ENCODE measurements around the gene CLDN5. TPM values are rescaled to one million over a fixed set of nuclear protein-coding genes. Genes with fewer than 3 reads are reported as not detected.

CLDN5 gene, protein sequence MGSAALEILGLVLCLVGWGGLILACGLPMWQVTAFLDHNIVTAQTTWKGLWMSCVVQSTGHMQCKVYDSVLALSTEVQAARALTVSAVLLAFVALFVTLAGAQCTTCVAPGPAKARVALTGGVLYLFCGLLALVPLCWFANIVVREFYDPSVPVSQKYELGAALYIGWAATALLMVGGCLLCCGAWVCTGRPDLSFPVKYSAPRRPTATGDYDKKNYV
- total RNA-seq (10 to 100 TPM; 36.5 to 67.7 (median 58.8) TPM), polyA plus RNA-seq (10 to 100 TPM; 13.1 to 40.2 (median 24.0) TPM)
- long read RNA-seq, donor 1, transcript CLDN5-201 (1 exons, 2,357 nt), result major isoform, 29 of 29 reads
- long read RNA-seq, donor 1, partial matches to known transcripts, result 0 of 29 reads
- long read RNA-seq, donor 1, other reads (novel, unspliced or antisense), result 0 of 29 reads
- long read RNA-seq, donor 2, transcript CLDN5-201 (1 exons, 2,357 nt), result major isoform, 23 of 23 reads
- long read RNA-seq, donor 2, partial matches to known transcripts, result 0 of 23 reads
- long read RNA-seq, donor 2, other reads (novel, unspliced or antisense), result 0 of 23 reads
- long read RNA-seq, donor 3, transcript CLDN5-201 (1 exons, 2,357 nt), result major isoform, 13 of 14 reads
- long read RNA-seq, donor 3, partial matches to known transcripts, result 0 of 14 reads
- long read RNA-seq, donor 3, other reads (novel, unspliced or antisense), result 0 of 14 reads
- long read RNA-seq, donor 4, transcript CLDN5-201 (1 exons, 2,357 nt), result major isoform, 6 of 6 reads
- long read RNA-seq, donor 4, partial matches to known transcripts, result 0 of 6 reads
- long read RNA-seq, donor 4, other reads (novel, unspliced or antisense), result 0 of 6 reads
- long read RNA-seq, donor 5, transcript CLDN5-201 (1 exons, 2,357 nt), result major isoform, 87 of 91 reads
- long read RNA-seq, donor 5, partial matches to known transcripts, result 0 of 91 reads
- long read RNA-seq, donor 5, other reads (novel, unspliced or antisense), result 0 of 91 reads
- long read RNA-seq, donor 6, transcript CLDN5-201 (1 exons, 2,357 nt), result major isoform, 132 of 132 reads
- long read RNA-seq, donor 6, partial matches to known transcripts, result 0 of 132 reads
- long read RNA-seq, donor 6, other reads (novel, unspliced or antisense), result 0 of 132 reads
- long read RNA-seq, donor 7, transcript CLDN5-201 (1 exons, 2,357 nt), result major isoform, 91 of 94 reads
- long read RNA-seq, donor 7, partial matches to known transcripts, result 0 of 94 reads
- long read RNA-seq, donor 7, other reads (novel, unspliced or antisense), result 0 of 94 reads
- long read RNA-seq, donor 8, transcript CLDN5-201 (1 exons, 2,357 nt), result major isoform, 19 of 19 reads
- long read RNA-seq, donor 8, partial matches to known transcripts, result 0 of 19 reads
- long read RNA-seq, donor 8, other reads (novel, unspliced or antisense), result 0 of 19 reads
- long read RNA-seq, donor 9, transcript CLDN5-201 (1 exons, 2,357 nt), result major isoform, 76 of 78 reads
- long read RNA-seq, donor 9, partial matches to known transcripts, result 0 of 78 reads
- long read RNA-seq, donor 9, other reads (novel, unspliced or antisense), result 0 of 78 reads
- long read RNA-seq, donor 10, transcript CLDN5-201 (1 exons, 2,357 nt), result major isoform, 8 of 8 reads
- long read RNA-seq, donor 10, partial matches to known transcripts, result 0 of 8 reads
- long read RNA-seq, donor 10, other reads (novel, unspliced or antisense), result 0 of 8 reads

DNA sequence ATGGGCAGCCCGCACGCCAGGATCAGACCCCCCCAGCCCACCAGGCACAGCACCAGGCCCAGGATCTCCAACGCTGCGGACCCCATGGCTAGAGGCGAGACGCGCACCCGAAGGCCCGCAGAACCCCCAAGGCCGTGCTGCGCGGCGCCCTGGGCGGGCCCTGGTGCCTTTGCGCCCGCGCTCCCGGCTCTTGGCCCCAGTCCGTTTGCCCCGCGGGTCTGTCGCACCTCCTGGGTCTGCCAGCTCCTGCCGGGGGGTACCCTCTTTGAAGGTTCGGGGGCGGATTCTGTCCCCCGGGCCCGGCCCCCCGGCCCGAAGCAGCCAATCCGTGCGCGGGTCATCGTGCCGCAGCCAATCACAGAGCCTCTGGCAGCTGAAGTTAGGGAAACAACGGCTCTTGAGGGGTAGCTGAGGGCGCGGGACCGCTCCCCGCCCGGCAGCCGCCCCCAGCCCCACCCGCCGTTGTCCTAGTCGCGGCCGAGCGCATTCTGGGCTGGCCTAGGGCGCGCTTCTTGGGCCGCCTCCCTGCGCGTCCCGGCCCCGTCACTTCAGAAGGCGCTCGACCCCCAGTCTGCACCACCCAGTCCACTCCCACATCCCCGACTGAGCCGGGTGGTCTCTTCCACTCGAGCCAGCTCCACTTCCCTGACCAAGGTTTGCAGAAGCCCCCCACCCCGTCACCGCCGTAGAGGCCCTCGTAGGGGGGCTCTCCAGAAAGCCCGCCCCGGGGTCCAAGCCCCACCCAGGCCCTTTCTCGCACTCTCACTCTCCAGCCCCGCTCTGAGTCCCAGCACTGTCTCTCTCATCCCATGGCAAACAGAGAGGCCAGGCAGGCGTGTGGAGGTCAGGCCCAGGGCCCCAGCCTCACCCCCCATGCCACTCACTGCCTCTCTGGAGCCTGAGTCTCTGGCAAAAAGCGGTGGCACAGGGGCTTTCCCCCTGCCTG, at the start of gene CLDN5:
CLDN5 (minus strand) TSS at position 241 of the 946 bp plus-strand sequence; CDS start at position 86, 155 bp downstream.
- Histone ChIP-seq H3K27me3 (peaks cover 15 to 70% (median 32%) of the 10 kb centered on the region in 3 donors), H3K4me3 (peak within 1 kb of the TSS; percentile 35 to 55 (median 38)), H3K36me3 (no peaks in the 10 kb centered on the region), H3K27ac (peak within 1 kb of the TSS; percentile 43 to 64 (median 54)), H3K4me1 (peaks cover 17 to 36% (median 20%) of the 10 kb centered on the region in 4 donors), H3K9me3 (no peaks in the 10 kb centered on the region)
- intact Hi-C loops (cut with DNase I; ENCODE audit: low total_unique reads), result no loop called here
- peak in 1 of 2 donors; percentile 77 for DNase-seq
- TF ChIP-seq, protein P1, sequence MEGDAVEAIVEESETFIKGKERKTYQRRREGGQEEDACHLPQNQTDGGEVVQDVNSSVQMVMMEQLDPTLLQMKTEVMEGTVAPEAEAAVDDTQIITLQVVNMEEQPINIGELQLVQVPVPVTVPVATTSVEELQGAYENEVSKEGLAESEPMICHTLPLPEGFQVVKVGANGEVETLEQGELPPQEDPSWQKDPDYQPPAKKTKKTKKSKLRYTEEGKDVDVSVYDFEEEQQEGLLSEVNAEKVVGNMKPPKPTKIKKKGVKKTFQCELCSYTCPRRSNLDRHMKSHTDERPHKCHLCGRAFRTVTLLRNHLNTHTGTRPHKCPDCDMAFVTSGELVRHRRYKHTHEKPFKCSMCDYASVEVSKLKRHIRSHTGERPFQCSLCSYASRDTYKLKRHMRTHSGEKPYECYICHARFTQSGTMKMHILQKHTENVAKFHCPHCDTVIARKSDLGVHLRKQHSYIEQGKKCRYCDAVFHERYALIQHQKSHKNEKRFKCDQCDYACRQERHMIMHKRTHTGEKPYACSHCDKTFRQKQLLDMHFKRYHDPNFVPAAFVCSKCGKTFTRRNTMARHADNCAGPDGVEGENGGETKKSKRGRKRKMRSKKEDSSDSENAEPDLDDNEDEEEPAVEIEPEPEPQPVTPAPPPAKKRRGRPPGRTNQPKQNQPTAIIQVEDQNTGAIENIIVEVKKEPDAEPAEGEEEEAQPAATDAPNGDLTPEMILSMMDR (IDR thresholded peaks at IDR 0.05), result no peak
- TF ChIP-seq EP300 (IDR thresholded peaks at IDR 0.05), result no peak
- TF ChIP-seq POLR2AphosphoS5 (IDR thresholded peaks at IDR 0.05), result peak in 1 of 3 donors; percentile 37
- 4 to 12% (median 4%) methylated on average over 22 to 69 of the region's 69 CpGs for WGBS, 5 donors

DNA sequence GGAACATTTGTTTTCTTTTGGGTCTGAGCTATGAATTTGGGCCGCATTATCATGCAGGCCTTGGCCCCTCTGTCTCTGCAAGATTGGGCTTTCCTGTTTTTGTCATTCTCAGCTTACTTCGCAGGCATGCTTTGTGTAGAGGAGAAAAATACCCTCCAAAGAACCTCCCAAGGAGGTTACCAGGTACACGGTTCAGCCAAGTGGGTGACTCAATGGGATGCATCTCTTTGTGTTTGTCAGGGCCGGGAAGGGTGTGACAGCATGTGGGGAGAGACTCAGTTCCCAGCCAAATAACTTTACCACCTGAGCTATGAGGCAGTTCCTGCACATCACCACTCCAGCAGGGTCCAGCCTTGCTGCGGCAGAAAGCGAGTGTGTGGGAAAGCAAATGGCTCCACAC, 47.8 kb upstream of the CLDN5 start:
- intact Hi-C loops (cut with DNase I; ENCODE audit: low total_unique reads), result no loop called here
- 73 to 79% (median 76%) methylated on average over 6 of the region's 6 CpGs for WGBS, 5 donors
- no peaks in the 10 kb centered on the region for H3K36me3 ChIP-seq
- no peak for DNase-seq
- no peak for TF ChIP-seq POLR2AphosphoS5 (IDR thresholded peaks at IDR 0.05)
- TF ChIP-seq POLR2A (IDR thresholded peaks at IDR 0.05), result no peak
- TF ChIP-seq, protein P1 (IDR thresholded peaks at IDR 0.05), result no peak
- no peak for TF ChIP-seq EP300 (IDR thresholded peaks at IDR 0.05)
- H3K9me3 ChIP-seq, result no peaks in the 10 kb centered on the region
- H3K27ac ChIP-seq, result peak overlapping the region in 1 of 5 donors; percentile 7
- peaks cover 0 to 24% (median 0%) of the 10 kb centered on the region in 3 donors for H3K27me3 ChIP-seq
- no peaks in the 10 kb centered on the region for H3K4me1 ChIP-seq
- no peak overlapping the region for H3K4me3 ChIP-seq

DNA sequence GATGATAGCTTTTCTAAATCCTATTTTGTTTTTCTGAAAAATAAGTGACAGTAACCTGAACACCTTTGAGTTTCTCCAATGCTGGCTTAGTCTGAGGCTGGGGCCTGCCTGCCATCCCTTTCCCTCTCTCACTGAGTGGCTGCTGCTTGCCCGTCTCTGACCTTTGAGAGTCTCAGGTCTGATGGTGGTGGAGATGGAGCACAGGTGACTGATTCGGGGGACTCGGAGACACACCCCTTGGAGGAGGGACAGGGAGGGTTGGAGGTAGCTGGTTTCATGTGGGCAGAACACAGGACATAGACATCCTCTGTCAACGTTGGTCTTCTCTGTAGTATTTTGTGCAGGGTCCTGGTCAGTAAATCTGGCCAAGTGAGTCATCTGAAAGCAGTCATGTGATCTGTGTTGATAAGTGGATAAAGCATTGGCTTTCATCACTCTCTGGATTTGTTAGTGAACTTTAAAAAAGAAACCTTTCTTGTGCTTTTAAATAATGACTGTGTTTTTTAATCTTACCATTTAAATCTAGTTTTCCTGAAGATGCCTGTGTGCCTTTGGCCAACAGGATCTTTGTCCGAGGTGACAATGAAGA, 47.1 kb upstream of the CLDN5 start:
- no peak for DNase-seq
- H3K27ac ChIP-seq, result peak overlapping the region in 1 of 5 donors; percentile 7
- intact Hi-C loops (cut with DNase I; ENCODE audit: low total_unique reads), result no loop called here
- H3K4me3 ChIP-seq, result no peak overlapping the region
- no peaks in the 10 kb centered on the region for H3K36me3 ChIP-seq
- H3K9me3 ChIP-seq, result no peaks in the 10 kb centered on the region
- peaks cover 0 to 24% (median 0%) of the 10 kb centered on the region in 3 donors for H3K27me3 ChIP-seq
- TF ChIP-seq EP300 (IDR thresholded peaks at IDR 0.05) (no peak), POLR2AphosphoS5 (IDR thresholded peaks at IDR 0.05) (no peak), POLR2A (IDR thresholded peaks at IDR 0.05) (no peak)
- TF ChIP-seq, protein P1 (IDR thresholded peaks at IDR 0.05), result no peak
- H3K4me1 ChIP-seq, result no peaks in the 10 kb centered on the region
- WGBS, 5 donors, result 47 to 63% (median 54%) methylated on average over 5 of the region's 5 CpGs

Data from stomach (tissue), 19 donors.